Panc1 (cell line): ENCODE results near the gene SBF2. TPM values are rescaled to one million over a fixed set of nuclear protein-coding genes. Genes with fewer than 3 reads are reported as not detected.
A peak's percentile ranks its signal among the peaks of the same experiment; 100 is the strongest.

ENCODE experiments used
- ATAC-seq: fragments of 200-7000 bp; cut with Tn5 transposase; 2 replicates; pipeline ENCODE4 v1.9.1; 2020; ENCODE audit warnings: mild to moderate bottlenecking, moderate library complexity
- BruUV-seq: library from RNA; stranded (reverse); fragments of 400-500 nt; replicated peaks from 2 replicates; lab custom pipeline; 2021; lab: Mats Ljungman, UMichigan
- CTCF ChIA-PET: fragments of 300-600 bp; sonication (Branson Sonifier 250); formaldehyde crosslinking; loops from one replicate; lab custom pipeline; 2022; ENCODE audit warnings: antibody characterized with exemption; lab: Charles Lee
- POLR2A ChIA-PET: fragments of 300-600 bp; sonication (Branson Sonifier 250); formaldehyde crosslinking; loops from one replicate; lab custom pipeline; 2022; ENCODE audit warnings: antibody characterized with exemption; lab: Charles Lee
- DNase-seq: peaks from one replicate; pipeline ENCODE4 v3.0.0-alpha.2; 2010; ENCODE audit warnings: low read depth, low spot score
- H3K27ac ChIP-seq: 2 replicates; pipeline ENCODE4 v1.5.1; 2011; ENCODE audit warnings: mild to moderate bottlenecking, low read length, inconsistent platforms
- H3K27me3 ChIP-seq: fragments of 200-500 bp; sonication (Bioruptor generic); 2 replicates; pipeline ENCODE4 v1.6.0; 2014; ENCODE audit warnings: low read length, inconsistent platforms; ENCODE audit not compliant: control insufficient read depth, insufficient read depth
- H3K36me3 ChIP-seq: fragments of 200-500 bp; sonication (Bioruptor generic); 2 replicates; pipeline ENCODE4 v1.5.1; 2014; ENCODE audit warnings: inconsistent platforms, mild to moderate bottlenecking, low read length, moderate library complexity; ENCODE audit not compliant: control insufficient read depth, insufficient read depth
- H3K4me1 ChIP-seq: 2 replicates; pipeline ENCODE4 v1.5.1; 2011; ENCODE audit warnings: inconsistent platforms, mild to moderate bottlenecking, low read length, moderate library complexity; ENCODE audit not compliant: control insufficient read depth, insufficient read depth
- H3K4me3 ChIP-seq, 2 experiments: 2 replicates each; pipeline ENCODE4 v1.5.1; 2011 to 2012; ENCODE audit warnings: low read depth in 2 of 2, low read length in 2 of 2, mild to moderate bottlenecking in 2 of 2, inconsistent platforms in 1 of 2, moderate library complexity in 1 of 2
- H3K9me3 ChIP-seq: fragments of 200-500 bp; sonication (Bioruptor generic); 2 replicates; pipeline ENCODE4 v1.5.1; 2014; ENCODE audit warnings: low read depth, mild to moderate bottlenecking, inconsistent platforms, low read length, moderate library complexity; ENCODE audit not compliant: control insufficient read depth, insufficient read depth
- POLR2AphosphoS5 ChIP-seq: IDR thresholded peaks from 2 replicates; pipeline ENCODE4 v1.6.1; 2012; ENCODE audit warnings: mild to moderate bottlenecking, low read depth, low read length, moderate library complexity
- SIN3A ChIP-seq: IDR thresholded peaks from 2 replicates; pipeline ENCODE4 v1.6.1; 2012; ENCODE audit warnings: low read depth, mild to moderate bottlenecking, low read length, moderate library complexity, borderline replicate concordance; ENCODE audit not compliant: insufficient read depth
- TCF7L2 ChIP-seq: IDR thresholded peaks from 2 replicates; pipeline ENCODE4 v1.6.1; 2011; ENCODE audit warnings: mild to moderate bottlenecking, low read depth, low read length, inconsistent platforms
- in situ Hi-C: cut with HindIII; loops from 2 replicates; pipeline ENCODE4 v1.10.0; 2016; ENCODE audit warnings: low sequenced_read_pairs, low pct_unique_long_range_greater_than_20kb
- intact Hi-C: fragments of 100-400 bp; cut with micrococcal nuclease; formaldehyde crosslinking; loops from one replicate; pipeline ENCODE4 v1.10.0; 2022; ENCODE audit not compliant: unreplicated experiment
- total RNA-seq: library from RNA; stranded (reverse); gene quantifications from one replicate; pipeline ENCODE4 v1.2.1, GENCODE V29; 2021; ENCODE audit not compliant: unreplicated experiment
- TF ChIP-seq, protein P1 (sequence below), 2 experiments: IDR thresholded peaks; 2 replicates each; pipeline ENCODE4 v1.6.1; 2011 to 2012; ENCODE audit warnings: low read depth in 2 of 2, control low read depth in 1 of 2, low read length in 1 of 2, mild to moderate bottlenecking in 1 of 2, moderate library complexity in 1 of 2; ENCODE audit not compliant: insufficient read depth in 1 of 2
- TF ChIP-seq, protein P2 (sequence below): fragments of 450-650 bp; IDR thresholded peaks from 2 replicates; pipeline ENCODE4 v1.5.1; 2017; ENCODE audit warnings: mild to moderate bottlenecking

The SBF2 gene
- total RNA-seq, 1 experiment from 2014 or later, result 65.0 TPM

DNA sequence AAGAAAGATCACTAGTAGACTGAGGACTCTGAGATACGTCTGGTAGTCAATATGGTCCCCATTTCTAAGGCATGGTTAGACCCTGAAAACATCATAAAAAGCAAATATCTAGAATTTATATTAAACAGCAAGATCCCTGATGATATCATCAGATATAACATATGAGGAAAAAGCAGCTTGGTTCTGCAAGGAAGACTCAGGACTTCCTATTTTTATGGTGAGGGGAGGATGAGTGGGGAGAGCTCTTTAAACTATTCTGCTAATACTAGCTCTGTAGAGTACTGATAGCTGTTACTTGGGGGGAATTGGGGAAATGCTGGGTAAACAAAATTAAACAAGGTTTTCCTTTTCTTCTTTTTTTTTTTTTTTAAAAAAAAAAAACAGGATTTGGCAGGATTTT, 394.3 kb downstream of the SBF2 start:
- Histone ChIP-seq H3K27me3 (no peaks in the 10 kb centered on the region), H3K4me3 (no peak overlapping the region), H3K36me3 (no peaks in the 10 kb centered on the region), H3K4me1 (no peaks in the 10 kb centered on the region; the same call in 1 of the 2 replicates), H3K27ac (peak overlapping the region; percentile 100), H3K9me3 (peaks cover 17% of the 10 kb centered on the region; the same call in 1 of the 2 replicates)
- no TSS peak for BruUV-seq
- CTCF ChIA-PET, result no interaction called here
- no peak for TF ChIP-seq POLR2AphosphoS5
- no peak for TF ChIP-seq TCF7L2
- TF ChIP-seq, protein P1, sequence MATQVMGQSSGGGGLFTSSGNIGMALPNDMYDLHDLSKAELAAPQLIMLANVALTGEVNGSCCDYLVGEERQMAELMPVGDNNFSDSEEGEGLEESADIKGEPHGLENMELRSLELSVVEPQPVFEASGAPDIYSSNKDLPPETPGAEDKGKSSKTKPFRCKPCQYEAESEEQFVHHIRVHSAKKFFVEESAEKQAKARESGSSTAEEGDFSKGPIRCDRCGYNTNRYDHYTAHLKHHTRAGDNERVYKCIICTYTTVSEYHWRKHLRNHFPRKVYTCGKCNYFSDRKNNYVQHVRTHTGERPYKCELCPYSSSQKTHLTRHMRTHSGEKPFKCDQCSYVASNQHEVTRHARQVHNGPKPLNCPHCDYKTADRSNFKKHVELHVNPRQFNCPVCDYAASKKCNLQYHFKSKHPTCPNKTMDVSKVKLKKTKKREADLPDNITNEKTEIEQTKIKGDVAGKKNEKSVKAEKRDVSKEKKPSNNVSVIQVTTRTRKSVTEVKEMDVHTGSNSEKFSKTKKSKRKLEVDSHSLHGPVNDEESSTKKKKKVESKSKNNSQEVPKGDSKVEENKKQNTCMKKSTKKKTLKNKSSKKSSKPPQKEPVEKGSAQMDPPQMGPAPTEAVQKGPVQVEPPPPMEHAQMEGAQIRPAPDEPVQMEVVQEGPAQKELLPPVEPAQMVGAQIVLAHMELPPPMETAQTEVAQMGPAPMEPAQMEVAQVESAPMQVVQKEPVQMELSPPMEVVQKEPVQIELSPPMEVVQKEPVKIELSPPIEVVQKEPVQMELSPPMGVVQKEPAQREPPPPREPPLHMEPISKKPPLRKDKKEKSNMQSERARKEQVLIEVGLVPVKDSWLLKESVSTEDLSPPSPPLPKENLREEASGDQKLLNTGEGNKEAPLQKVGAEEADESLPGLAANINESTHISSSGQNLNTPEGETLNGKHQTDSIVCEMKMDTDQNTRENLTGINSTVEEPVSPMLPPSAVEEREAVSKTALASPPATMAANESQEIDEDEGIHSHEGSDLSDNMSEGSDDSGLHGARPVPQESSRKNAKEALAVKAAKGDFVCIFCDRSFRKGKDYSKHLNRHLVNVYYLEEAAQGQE (IDR thresholded peaks at IDR 0.05; ENCODE audit: insufficient read depth in 1 of 2, low read depth in 2 of 2, low read length in 1 of 2), result no peak
- TF ChIP-seq, protein P2, sequence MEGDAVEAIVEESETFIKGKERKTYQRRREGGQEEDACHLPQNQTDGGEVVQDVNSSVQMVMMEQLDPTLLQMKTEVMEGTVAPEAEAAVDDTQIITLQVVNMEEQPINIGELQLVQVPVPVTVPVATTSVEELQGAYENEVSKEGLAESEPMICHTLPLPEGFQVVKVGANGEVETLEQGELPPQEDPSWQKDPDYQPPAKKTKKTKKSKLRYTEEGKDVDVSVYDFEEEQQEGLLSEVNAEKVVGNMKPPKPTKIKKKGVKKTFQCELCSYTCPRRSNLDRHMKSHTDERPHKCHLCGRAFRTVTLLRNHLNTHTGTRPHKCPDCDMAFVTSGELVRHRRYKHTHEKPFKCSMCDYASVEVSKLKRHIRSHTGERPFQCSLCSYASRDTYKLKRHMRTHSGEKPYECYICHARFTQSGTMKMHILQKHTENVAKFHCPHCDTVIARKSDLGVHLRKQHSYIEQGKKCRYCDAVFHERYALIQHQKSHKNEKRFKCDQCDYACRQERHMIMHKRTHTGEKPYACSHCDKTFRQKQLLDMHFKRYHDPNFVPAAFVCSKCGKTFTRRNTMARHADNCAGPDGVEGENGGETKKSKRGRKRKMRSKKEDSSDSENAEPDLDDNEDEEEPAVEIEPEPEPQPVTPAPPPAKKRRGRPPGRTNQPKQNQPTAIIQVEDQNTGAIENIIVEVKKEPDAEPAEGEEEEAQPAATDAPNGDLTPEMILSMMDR, result no peak
- intact Hi-C loops, result no loop called here
- DNase-seq, result no peak
- ATAC-seq, result no peak
- POLR2A ChIA-PET, result interaction anchor here (0.7 kb wide), 1 partner anchor 305 kb away, joined by 10 read pairs; no protein-coding TSS in a partner anchor
- in situ Hi-C loops, result no loop called here

DNA sequence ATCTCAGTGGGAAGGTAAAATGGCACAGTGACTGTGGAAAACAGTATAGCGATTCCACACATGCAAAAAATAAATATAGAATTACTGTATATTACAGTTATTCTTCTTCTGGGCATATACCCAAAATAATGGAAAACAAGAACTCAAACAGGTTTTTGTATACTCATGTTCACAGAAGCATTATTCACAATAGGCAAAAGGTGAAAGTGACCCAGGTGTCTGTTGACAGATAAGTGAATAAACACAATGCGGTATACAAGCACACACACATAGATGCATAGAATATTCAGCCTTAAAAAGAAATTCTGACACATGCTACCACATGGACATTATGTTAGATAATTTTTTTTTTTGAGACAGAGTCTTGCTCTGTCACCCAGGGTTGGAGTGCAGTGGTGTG, 397.1 kb downstream of the SBF2 start:
- Histone ChIP-seq H3K4me1 (no peaks in the 10 kb centered on the region), H3K36me3 (no peaks in the 10 kb centered on the region), H3K27me3 (no peaks in the 10 kb centered on the region), H3K27ac (peak overlapping the region; percentile 100), H3K4me3 (no peak overlapping the region), H3K9me3 (peaks cover 9% of the 10 kb centered on the region; the same call in 1 of the 2 replicates)
- DNase-seq (no peak), ATAC-seq (no peak)
- in situ Hi-C loops (no loop called here), intact Hi-C loops (no loop called here)
- ChIA-PET CTCF (no interaction called here), POLR2A (no interaction called here)
- TF ChIP-seq SIN3A (no peak), TCF7L2 (no peak), POLR2AphosphoS5 (no peak)
- TF ChIP-seq, protein P2, result no peak
- TF ChIP-seq, protein P1 (IDR thresholded peaks at IDR 0.05; ENCODE audit: insufficient read depth in 1 of 2, low read depth in 2 of 2, low read length in 1 of 2), result no peak
- no TSS peak for BruUV-seq
